Measurements from ENCODE around the gene MAST4.

The MAST4 gene

DNA sequence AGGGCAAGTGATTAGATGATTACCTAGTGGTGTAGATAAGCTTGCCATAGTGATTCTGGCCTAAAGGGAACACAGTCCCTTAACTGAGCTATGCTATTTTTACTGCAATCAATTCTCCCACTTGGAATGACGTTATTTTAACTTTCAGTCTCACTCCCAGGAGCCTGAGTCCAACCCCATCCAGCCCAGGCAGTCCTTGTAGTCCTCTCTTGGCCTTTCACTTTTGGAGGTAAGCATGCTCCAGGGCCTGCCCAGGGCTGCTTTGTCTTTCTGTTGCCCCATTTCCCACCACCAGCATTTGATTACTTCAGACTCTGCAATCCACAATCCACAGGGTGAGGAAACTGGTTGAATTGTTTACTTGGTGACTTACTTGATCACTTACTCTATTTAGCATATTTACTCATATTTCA, 367.4 kb downstream of the MAST4 start:
- DNase-seq (ENCODE audit: low read depth), result peak; percentile 89

DNA sequence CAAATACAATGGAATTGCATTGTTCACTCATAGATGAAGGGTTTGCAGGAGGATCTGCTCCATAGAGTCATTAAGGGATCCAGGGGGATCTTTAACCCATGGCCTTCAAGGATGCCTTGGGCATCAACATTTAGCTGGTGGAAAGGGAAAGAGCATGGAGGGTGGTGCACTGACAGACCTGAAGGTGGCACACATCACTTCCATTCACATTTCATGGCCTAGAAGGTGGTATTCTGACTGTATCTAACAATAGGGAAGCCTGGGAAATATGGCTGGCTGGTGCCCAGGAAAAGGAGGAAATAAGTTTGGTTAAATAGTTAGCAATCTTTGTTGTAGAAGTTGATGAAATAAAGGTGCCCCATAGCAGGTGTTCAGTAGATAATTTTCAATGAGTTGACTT, 370.2 kb downstream of the MAST4 start:
- no peak for DNase-seq (ENCODE audit: low read depth)

GRCh38 chr5:66967102-66967501, 370.9 kb downstream of the MAST4 start:
- peak; percentile 64 for DNase-seq (ENCODE audit: low read depth)

DNA sequence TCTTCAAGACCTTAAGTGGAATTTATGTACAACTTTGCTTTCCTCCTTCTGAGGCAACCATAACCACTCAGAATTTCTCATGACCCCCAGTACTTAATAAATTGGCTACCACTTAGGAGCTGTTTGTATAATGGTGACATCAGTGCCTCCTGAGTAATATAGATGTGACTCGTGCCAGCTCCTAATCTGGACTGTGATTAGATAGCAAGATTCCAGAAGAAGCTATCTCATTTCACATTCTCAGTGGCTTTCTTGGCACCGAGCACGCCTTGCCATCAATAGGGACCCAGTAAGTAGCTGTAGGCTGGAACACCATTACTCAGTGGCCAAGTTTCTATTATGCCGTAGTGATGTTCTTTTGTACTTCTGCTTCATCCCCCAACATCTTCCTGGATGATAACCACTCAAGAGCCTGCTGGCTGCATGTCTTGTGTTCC, 371.7 kb downstream of the MAST4 start:
- DNase-seq (ENCODE audit: low read depth), result no peak

- DNase-seq (ENCODE audit: low read depth), result no peak
Observed at GRCh38 chr5:66969484-66969883, 373.3 kb downstream of the MAST4 start.

DNA sequence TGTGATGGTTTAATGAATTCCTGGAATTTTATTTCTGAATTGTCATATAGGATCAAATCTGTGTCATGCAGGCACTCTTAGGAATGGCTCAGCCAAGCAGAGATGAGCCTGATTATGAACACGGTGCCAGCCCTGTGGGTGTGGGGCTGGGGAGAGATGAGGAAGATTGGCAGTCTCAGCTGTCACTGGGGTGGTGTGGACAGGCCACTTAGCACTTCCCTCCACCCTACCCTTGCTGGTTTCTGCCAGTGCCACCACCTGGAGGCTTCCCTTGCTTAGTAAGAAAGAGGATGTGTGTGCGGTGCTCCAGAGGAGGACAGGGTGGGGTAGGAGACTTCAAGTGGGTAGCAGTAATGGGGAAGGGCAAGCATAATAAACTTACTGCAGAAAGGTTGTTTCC, 373.8 kb downstream of the MAST4 start:
- no peak for DNase-seq (ENCODE audit: low read depth)

DNA sequence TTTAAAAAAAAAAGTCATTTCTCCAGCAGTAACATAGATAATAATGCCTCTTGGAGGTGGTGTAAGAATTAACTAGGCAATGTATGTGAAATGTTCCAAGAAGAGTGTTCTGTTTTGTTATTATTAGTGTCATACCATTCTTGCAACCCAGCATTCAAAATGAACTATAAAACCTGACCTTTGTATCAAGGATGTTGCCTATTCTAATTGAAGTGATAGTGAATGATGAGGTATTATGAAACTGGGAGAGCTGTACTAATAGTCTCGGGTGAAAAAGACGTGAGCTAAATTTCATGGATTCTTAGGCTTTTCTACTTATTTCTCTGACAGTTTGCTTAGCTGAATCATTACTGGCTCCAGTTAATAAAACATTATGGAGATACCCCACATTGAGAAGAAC, 375.8 kb downstream of the MAST4 start:
- no peak for DNase-seq (ENCODE audit: low read depth)

- no peak for DNase-seq (ENCODE audit: low read depth)
Observed at GRCh38 chr5:66974256-66974655, 378.1 kb downstream of the MAST4 start.

DNA sequence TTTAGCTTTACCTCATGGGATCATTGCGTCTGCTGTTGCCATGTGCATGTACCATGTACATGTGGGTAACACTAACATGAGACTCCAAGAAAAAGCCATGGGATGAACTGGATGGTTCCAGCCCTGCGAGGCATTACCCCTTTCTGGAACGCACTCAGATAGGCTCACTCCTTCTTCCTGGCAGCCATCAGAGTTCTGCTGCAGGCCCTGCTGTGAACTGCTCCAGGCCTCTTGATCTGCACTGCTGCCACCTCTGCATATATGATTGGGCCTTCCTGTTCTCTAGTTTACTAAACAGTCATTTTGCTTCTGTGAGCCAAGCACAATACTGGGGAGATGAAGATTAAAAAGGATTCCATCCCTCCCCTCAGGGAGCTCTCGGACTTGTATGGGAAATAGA, 379.9 kb downstream of the MAST4 start:
- DNase-seq (ENCODE audit: low read depth), result no peak

DNA sequence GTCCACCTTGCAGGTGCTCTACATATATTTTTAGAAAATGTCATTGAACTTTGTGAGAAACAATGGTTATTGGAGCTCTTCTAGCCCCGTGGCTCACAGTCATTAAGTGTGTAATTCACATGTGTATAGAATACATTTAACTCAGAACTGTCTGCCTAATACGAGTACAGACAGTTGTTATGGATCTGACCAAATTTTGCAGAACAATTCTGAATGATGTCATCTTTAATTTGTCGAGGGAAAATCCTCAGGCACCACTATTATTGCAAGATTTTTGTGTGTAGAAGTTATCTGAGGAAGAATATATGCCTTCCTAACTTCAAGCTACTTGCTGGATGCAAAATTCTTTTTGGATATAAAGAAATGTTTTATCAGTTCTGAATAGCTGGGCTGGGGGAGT, 383.5 kb downstream of the MAST4 start:
- no peak for DNase-seq (ENCODE audit: low read depth)

GRCh38 chr5:66981266-66982055, 385.3 kb downstream of the MAST4 start:
- peak; percentile 21 for DNase-seq (ENCODE audit: low read depth)

DNA sequence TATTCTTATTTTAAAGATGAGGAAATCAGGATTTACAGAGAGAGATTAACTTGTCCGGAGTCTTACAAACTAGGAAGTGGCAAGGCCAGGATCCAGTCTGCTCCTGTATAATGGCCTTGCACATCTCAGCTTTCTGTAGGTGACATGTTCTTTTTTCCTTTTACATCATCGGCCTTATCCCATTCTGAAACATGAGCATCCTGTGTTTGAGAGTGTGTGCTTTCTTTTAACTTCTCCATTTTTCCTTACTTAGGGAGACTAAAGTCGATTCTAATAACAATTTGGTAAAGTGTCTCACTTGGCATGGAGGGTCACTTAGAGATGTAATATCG, 385.8 kb downstream of the MAST4 start:
- no peak for DNase-seq (ENCODE audit: low read depth)

DNA sequence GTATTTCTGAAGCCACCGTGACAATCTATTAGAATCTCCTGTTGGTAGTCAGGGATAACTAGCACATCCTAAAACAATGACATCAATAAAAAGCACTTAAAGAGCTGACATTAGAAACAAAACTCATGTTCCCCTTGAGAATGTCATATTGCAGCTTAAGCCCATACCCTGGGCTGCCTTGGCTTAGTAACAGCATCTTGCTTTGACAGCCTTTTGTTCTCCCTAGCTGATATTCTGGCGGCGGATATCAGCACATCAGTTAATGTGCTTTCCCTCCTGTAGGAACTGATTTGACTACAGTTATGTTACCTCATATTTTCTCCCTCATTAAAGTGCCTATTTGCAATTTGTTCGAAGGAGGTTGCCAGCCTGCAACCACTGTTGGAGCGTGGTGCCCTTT, 386.3 kb downstream of the MAST4 start:
- no peak for DNase-seq (ENCODE audit: low read depth)

- no peak for DNase-seq (ENCODE audit: low read depth)
Observed at GRCh38 chr5:66985417-66985816, 389.2 kb downstream of the MAST4 start.

- no peak for DNase-seq (ENCODE audit: low read depth)
Observed at GRCh38 chr5:66986009-66986408, 389.8 kb downstream of the MAST4 start.

DNA sequence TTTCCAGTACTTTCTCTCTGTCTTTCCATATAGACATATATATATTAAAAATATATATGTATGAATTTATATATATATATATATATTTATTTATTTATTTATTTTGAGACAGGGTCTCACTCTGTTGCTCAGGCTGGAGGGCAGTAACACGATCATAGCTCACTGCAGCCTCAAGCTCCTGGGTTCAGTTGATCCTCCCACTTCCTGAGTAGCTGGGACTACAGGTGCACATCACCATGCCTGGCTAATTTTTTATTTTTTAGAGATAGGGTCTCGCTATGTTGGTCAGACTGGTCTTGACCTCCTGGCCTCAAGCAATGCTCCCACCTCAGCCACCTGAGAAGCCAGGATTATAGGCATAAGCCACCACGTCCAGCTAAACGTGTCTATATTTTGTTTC, 390.3 kb downstream of the MAST4 start:
- DNase-seq (ENCODE audit: low read depth), result no peak

GRCh38 chr5:66987126-66987525, 390.9 kb downstream of the MAST4 start:
- peak; percentile 23 for DNase-seq (ENCODE audit: low read depth)

DNA sequence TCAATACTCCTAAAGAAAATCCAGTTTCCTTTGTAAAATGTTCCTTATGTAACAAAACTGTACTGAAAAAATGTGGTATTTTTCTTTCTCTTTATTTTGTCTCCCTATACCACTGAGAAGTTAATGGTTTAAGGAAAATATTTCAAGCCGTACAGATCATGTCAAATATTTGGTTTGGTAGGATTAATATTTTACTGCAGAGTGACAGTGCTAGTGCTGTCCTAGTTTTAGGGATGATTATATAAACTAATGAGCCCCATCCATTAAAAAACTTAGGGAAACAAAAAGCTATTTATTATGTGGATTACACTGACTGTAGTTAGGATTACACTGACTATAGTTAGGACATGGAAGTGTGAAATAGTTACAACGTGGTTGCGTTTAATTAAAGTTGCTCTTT, 391.3 kb downstream of the MAST4 start:
- no peak for DNase-seq (ENCODE audit: low read depth)

- peak; percentile 23 for DNase-seq (ENCODE audit: low read depth)
Observed at GRCh38 chr5:66987949-66988838, 392.0 kb downstream of the MAST4 start.

DNA sequence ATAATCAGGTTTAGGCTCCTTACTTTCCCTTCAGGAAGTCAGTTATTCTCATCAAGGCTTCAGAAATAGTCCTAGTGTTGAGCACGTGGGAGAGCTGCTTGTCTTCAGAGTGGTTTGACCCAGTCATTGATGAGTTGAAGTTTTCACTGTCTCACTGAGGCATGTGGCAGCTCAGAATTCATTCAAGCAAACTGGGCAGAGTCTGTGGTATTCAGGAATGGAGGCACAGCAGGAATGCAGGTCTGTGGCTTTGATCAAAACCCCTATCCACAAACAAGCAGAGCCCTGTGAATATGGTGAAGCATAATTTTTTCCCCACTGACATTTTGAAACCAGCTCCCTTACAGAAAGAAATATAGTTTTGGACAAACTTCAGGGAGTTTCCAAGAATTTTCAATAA, 393.1 kb downstream of the MAST4 start:
- no peak for DNase-seq (ENCODE audit: low read depth)

- no peak for DNase-seq (ENCODE audit: low read depth)
Observed at GRCh38 chr5:66989781-66990180, 393.6 kb downstream of the MAST4 start.

DNA sequence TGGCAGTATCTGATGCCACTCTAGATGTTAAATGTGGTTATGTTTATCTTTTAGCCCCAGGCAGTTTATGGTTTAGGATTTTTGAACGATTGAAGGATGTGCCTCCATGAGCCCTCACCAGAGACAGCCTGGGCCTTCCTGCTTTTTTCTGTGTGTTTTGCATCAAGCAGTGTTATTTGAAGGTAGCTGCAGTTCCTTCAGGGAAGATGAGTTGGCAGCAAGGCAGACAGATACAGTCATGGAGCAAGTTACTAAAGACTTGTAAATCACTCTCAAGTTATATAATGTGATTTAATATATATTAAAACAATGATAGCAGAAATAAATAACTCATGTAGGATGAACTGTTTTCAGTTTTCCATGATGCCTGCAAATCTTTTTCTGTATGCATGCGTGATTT, 395.6 kb downstream of the MAST4 start:
- no peak for DNase-seq (ENCODE audit: low read depth)

GRCh38 chr5:66992547-66992946, 396.4 kb downstream of the MAST4 start:
- DNase-seq (ENCODE audit: low read depth), result no peak

Measured in fibroblast of gingiva (primary cell).